ENCODE data around the gene RANBP9.

GRCh38 chr6:13730704-13731103, 19.1 kb upstream of the RANBP9 start:
- TF ChIP-seq POLR2AphosphoS5 (IDR thresholded peaks at IDR 0.05) (no peak), CTCF (IDR thresholded peaks at IDR 0.05) (no peak), POLR2A (IDR thresholded peaks at IDR 0.05) (no peak), EP300 (IDR thresholded peaks at IDR 0.05) (no peak)
